K562 (cell line): ENCODE results near the gene TMEM92. TPM values are rescaled to one million over a fixed set of nuclear protein-coding genes. Genes with fewer than 3 reads are reported as not detected.

Experiments
- ARHGAP35 ChIP-seq: fragments of 450-650 bp; IDR thresholded peaks from 2 replicates; pipeline ENCODE4 v1.6.1; 2018; ENCODE audit not compliant: partially characterized antibody
- CHD7 ChIP-seq: fragments of 200-600 bp; sonication (generic); IDR thresholded peaks from one replicate; pipeline ENCODE4 v1.6.1; 2012; ENCODE audit warnings: mild to moderate bottlenecking, low read depth, low read length, inconsistent platforms
- ELK1 ChIP-seq: sonication (generic); formaldehyde crosslinking; IDR thresholded peaks from 2 replicates; pipeline ENCODE4 v1.8.1; 2022; ENCODE audit warnings: missing genetic modification reagents
- MCM7 ChIP-seq, 2 experiments: fragments of 450-650 bp; IDR thresholded peaks; 2 replicates each; pipeline ENCODE4 v1.6.1; 2016 to 2018
- MEIS2 ChIP-seq: fragments of 450-650 bp; IDR thresholded peaks from 2 replicates; pipeline ENCODE4 v1.6.1; 2014; ENCODE audit warnings: mild to moderate bottlenecking; ENCODE audit not compliant: partially characterized antibody
- MXI1 ChIP-seq: IDR thresholded peaks from 2 replicates; pipeline ENCODE4 v1.6.1; 2011; ENCODE audit warnings: low read depth, mild to moderate bottlenecking, improper control_type of control experiment, low read length
- RBM14 ChIP-seq: fragments of 200-400 bp; formaldehyde crosslinking; IDR thresholded peaks from 2 replicates; pipeline ENCODE4 v1.6.1; 2018; ENCODE audit warnings: low read depth, mild to moderate bottlenecking, low read length, moderate library complexity, borderline replicate concordance; ENCODE audit not compliant: insufficient read depth
- TCF3 ChIP-seq: sonication (generic); formaldehyde crosslinking; IDR thresholded peaks from 2 replicates; pipeline ENCODE4 v1.4.0; 2020; ENCODE audit warnings: mild to moderate bottlenecking, missing genetic modification reagents
- ZBTB26 ChIP-seq: fragments of 450-650 bp; formaldehyde crosslinking; IDR thresholded peaks from 2 replicates; pipeline ENCODE4 v1.4.0; 2022; ENCODE audit warnings: missing genetic modification characterization
- ZFX ChIP-seq: sonication (generic); formaldehyde crosslinking; IDR thresholded peaks from 2 replicates; pipeline ENCODE4 v1.8.0; 2022; ENCODE audit warnings: mild to moderate bottlenecking, missing genetic modification reagents, moderate library complexity
- polyA plus RNA-seq, 8 experiments: library from polyadenylated mRNA; depleted of rRNA in 4 of 8; stranded (reverse) in 5 of 8; unstranded in 3 of 8; fragments of >200 nt; fragmentation: Nextera tagmentation in 2 of 8; fragmentation: Illumina TruSeq in 1 of 8; extraction: Ambion mirVana in 2 of 8; extraction: Trizol in 1 of 8; gene quantifications; 2 replicates each; pipeline versions ENCODE4 v1.2.1 to v1.2.3, GENCODE V29; 2011 to 2014; ENCODE audit warnings: inconsistent platforms in 1 of 8, missing spikeins in 1 of 8
- total RNA-seq, 7 experiments: library from RNA; depleted of rRNA in 6 of 7; stranded (reverse); fragments of >200 nt in 6 of 7; fragmentation: Illumina TruSeq in 2 of 7; extraction: Trizol in 2 of 7; gene quantifications; 2 replicates each; pipeline versions ENCODE4 v1.2.1 to v1.2.3, GENCODE V29; 2011 to 2021; ENCODE audit warnings: low replicate concordance in 1 of 7

Gene TMEM92
- total and polyA plus RNA-seq, 9 of the 15 experiments (the other 6 are each of a cell fraction or from before 2014, with no cell fraction given): 0.14 to 2.1 (median 0.40) TPM

GRCh38 chr17:50297407-50297865 lies 23.2 kb downstream of the TMEM92 start (continued):
- TF ChIP-seq CHD7: no peak
- TF ChIP-seq MCM7 (IDR thresholded peaks at IDR 0.05): no peak
- 0 out of 2 replicates have a peak, but pooled peaks have one; percentile 20 for TF ChIP-seq TCF3 (CRISPR knock-in tag)
- no peak for TF ChIP-seq ZBTB26 (CRISPR knock-in tag)
- TF ChIP-seq ZFX (CRISPR knock-in tag): no peak
- TF ChIP-seq ARHGAP35: no peak
- TF ChIP-seq MXI1: no peak
- TF ChIP-seq RBM14: no peak
- no peak for TF ChIP-seq ELK1
- TF ChIP-seq MEIS2: peak; percentile 15
